WTC11 (cell line): ENCODE results near the gene MYOCOS. TPM values are rescaled to one million over a fixed set of nuclear protein-coding genes. Genes with fewer than 3 reads are reported as not detected.

Experiments
- ATAC-seq: fragments of 200-7000 bp; cut with Tn5 transposase; 2 replicates; pipeline ENCODE4 v1.10.0; 2021; ENCODE audit warnings: mild to moderate bottlenecking, moderate library complexity
- CTCF ChIA-PET: fragments of 300-600 bp; sonication (Branson Sonifier 250); formaldehyde crosslinking; loops from one replicate; lab custom pipeline; 2021; ENCODE audit warnings: antibody characterized with exemption; lab: Charles Lee
- POLR2A ChIA-PET: fragments of 350-600 bp; sonication (Branson Sonifier 250); formaldehyde crosslinking; loops from one replicate; lab custom pipeline; 2021; ENCODE audit warnings: antibody characterized with exemption; lab: Charles Lee
- DNase-seq: peaks from one replicate; pipeline ENCODE4 v3.0.0; 2021; ENCODE audit warnings: low spot score
- H3K27ac Mint-ChIP-seq: 2 replicates; pipeline ENCODE4 v1.8.0; 2021; ENCODE audit warnings: mixed read lengths
- H3K27me3 Mint-ChIP-seq: 2 replicates; pipeline ENCODE4 v1.8.0; 2021; ENCODE audit warnings: low read depth, mild to moderate bottlenecking, moderate library complexity, mixed read lengths
- H3K36me3 Mint-ChIP-seq: 2 replicates; pipeline ENCODE4 v1.8.0; 2021; ENCODE audit warnings: mixed read lengths
- H3K4me1 Mint-ChIP-seq: 2 replicates; pipeline ENCODE4 v1.8.0; 2022; ENCODE audit warnings: mixed read lengths
- H3K4me3 Mint-ChIP-seq: 2 replicates; pipeline ENCODE4 v1.8.0; 2021; ENCODE audit warnings: mild to moderate bottlenecking, moderate library complexity, mixed read lengths
- H3K9me3 Mint-ChIP-seq: 2 replicates; pipeline ENCODE4 v1.8.0; 2021; ENCODE audit warnings: mixed read lengths
- AFF4 ChIP-seq: sonication (generic); formaldehyde crosslinking; IDR thresholded peaks from 2 replicates; pipeline ENCODE4 v1.8.1; 2023; ENCODE audit warnings: mild to moderate bottlenecking, missing genetic modification reagents, borderline replicate concordance
- ATF3 ChIP-seq: sonication (generic); formaldehyde crosslinking; conservative IDR thresholded peaks from 2 replicates; pipeline ENCODE4 v1.8.1; 2022; ENCODE audit warnings: mild to moderate bottlenecking, missing genetic modification reagents
- E2F1 ChIP-seq: sonication (generic); formaldehyde crosslinking; IDR thresholded peaks from 2 replicates; pipeline ENCODE4 v1.8.0; 2022; ENCODE audit warnings: mild to moderate bottlenecking, missing genetic modification reagents
- E2F5 ChIP-seq: sonication (generic); formaldehyde crosslinking; IDR thresholded peaks from 2 replicates; pipeline ENCODE4 v1.8.1; 2022; ENCODE audit warnings: mild to moderate bottlenecking, moderate library complexity, missing genetic modification reagents
- ESRRA ChIP-seq: sonication (generic); formaldehyde crosslinking; IDR thresholded peaks from 2 replicates; pipeline ENCODE4 v1.8.1; 2022; ENCODE audit warnings: mild to moderate bottlenecking, missing genetic modification reagents, borderline replicate concordance
- FOXJ3 ChIP-seq: sonication (generic); formaldehyde crosslinking; IDR thresholded peaks from 2 replicates; pipeline ENCODE4 v1.9.0; 2021; ENCODE audit warnings: missing genetic modification reagents, mild to moderate bottlenecking, borderline replicate concordance
- GTF2I ChIP-seq: fragments of 250-450 bp; sonication (Bioruptor Pico); conservative IDR thresholded peaks from 2 replicates; pipeline ENCODE4 v1.4.0; 2021; ENCODE audit warnings: mild to moderate bottlenecking
- HMGA2 ChIP-seq: fragments of 250-450 bp; sonication (Bioruptor Pico); IDR thresholded peaks from 2 replicates; pipeline ENCODE4 v1.4.0; 2021; ENCODE audit warnings: mild to moderate bottlenecking, moderate library complexity
- NR2C2 ChIP-seq: sonication (generic); formaldehyde crosslinking; IDR thresholded peaks from 2 replicates; pipeline ENCODE4 v1.8.0; 2022; ENCODE audit warnings: mild to moderate bottlenecking, missing genetic modification reagents
- OVOL2 ChIP-seq: fragments of 250-450 bp; sonication (Bioruptor Pico); IDR thresholded peaks from 2 replicates; pipeline ENCODE4 v1.9.0; 2021; ENCODE audit warnings: mild to moderate bottlenecking, borderline replicate concordance
- SMAD4 ChIP-seq: sonication (generic); formaldehyde crosslinking; IDR thresholded peaks from 2 replicates; pipeline ENCODE4 v1.8.0; 2022; ENCODE audit warnings: mild to moderate bottlenecking, missing genetic modification reagents
- ZNF121 ChIP-seq: sonication (generic); formaldehyde crosslinking; IDR thresholded peaks from 2 replicates; pipeline ENCODE4 v1.8.0; 2023; ENCODE audit warnings: missing genetic modification reagents
- ZNF138 ChIP-seq: sonication (generic); formaldehyde crosslinking; conservative IDR thresholded peaks from 2 replicates; pipeline ENCODE4 v1.8.1; 2022; ENCODE audit warnings: mild to moderate bottlenecking, moderate library complexity, missing genetic modification reagents
- ZNF263 ChIP-seq: sonication (generic); formaldehyde crosslinking; IDR thresholded peaks from 2 replicates; pipeline ENCODE4 v1.8.1; 2022; ENCODE audit warnings: low read depth, mild to moderate bottlenecking, moderate library complexity, missing genetic modification reagents
- ZNF416 ChIP-seq: fragments of 250-450 bp; sonication (Bioruptor Pico); IDR thresholded peaks from 2 replicates; pipeline ENCODE4 v1.9.0; 2021; ENCODE audit warnings: mild to moderate bottlenecking, inconsistent platforms
- ZNF423 ChIP-seq: fragments of 250-450 bp; sonication (Bioruptor Pico); IDR thresholded peaks from 2 replicates; pipeline ENCODE4 v2.1.2; 2022; ENCODE audit warnings: mild to moderate bottlenecking, moderate library complexity
- ZNF425 ChIP-seq: fragments of 250-450 bp; sonication (Bioruptor Pico); conservative IDR thresholded peaks from 2 replicates; pipeline ENCODE4 v1.9.0; 2021; ENCODE audit warnings: mild to moderate bottlenecking
- ZNF512 ChIP-seq: sonication (generic); formaldehyde crosslinking; IDR thresholded peaks from 2 replicates; pipeline ENCODE4 v1.8.1; 2022; ENCODE audit warnings: missing genetic modification reagents, borderline replicate concordance
- total RNA-seq: library from RNA; stranded (reverse); gene quantifications from 3 replicates; pipeline ENCODE4 v1.2.3, GENCODE V29; 2021
- TF ChIP-seq, protein P1 (sequence below): fragments of 250-450 bp; sonication (Bioruptor Pico); IDR thresholded peaks from 2 replicates; pipeline ENCODE4 v1.9.0; 2021; ENCODE audit warnings: mild to moderate bottlenecking, borderline replicate concordance
- TF ChIP-seq, protein P2 (sequence below): fragments of 250-450 bp; sonication (Bioruptor Pico); IDR thresholded peaks from 2 replicates; pipeline ENCODE4 v1.9.0; 2021; ENCODE audit warnings: moderate library complexity, mild to moderate bottlenecking, inconsistent platforms, borderline replicate concordance

MYOCOS gene
- total RNA-seq, 1 experiment from 2014 or later: not detected

DNA sequence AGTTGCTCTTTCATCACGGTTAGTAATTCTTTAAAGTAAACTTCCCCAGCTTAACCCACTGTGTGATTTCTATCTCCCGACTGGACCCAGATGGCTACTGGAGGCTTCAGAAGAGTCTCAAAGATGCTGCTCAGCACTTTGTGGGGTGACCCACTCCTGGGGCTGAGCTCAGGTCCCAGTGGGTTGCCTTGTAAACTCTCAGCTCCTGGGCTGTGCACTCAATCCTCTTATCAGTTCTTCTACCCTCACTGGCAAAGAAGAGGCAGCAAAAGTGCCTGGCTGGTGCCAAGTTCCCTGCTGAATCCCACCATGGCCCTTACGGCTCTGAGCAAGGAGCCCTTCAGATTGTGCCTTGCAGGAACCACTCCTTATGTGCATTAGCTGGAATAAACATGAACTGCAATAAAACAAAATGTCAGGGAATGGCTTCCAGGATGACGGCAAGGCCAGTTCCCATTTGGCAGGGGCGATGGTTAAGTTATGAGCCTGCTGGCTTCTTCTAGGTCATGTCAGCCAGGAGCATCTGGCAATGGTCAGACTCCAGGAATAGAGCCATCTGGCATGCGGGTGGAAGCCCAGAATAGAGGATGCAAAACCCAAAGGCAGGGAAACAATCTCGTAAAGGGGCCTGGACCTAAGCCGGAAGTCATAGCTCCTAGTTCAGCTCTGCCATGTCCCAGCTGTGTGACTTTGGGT is 23.7 kb downstream of the MYOCOS start:
- no peak for TF ChIP-seq ZNF512 (CRISPR knock-in tag)
- TF ChIP-seq AFF4: no peak
- no peak for TF ChIP-seq GTF2I
- no peak for TF ChIP-seq ZNF121
- TF ChIP-seq ESRRA (CRISPR knock-in tag): no peak
- TF ChIP-seq ZNF423 (CRISPR knock-in tag): no peak
- no peak for TF ChIP-seq ATF3
- no peak for TF ChIP-seq E2F5 (CRISPR knock-in tag)
- TF ChIP-seq ZNF263: no peak
- TF ChIP-seq ZNF425 (CRISPR knock-in tag): no peak
- TF ChIP-seq HMGA2: no peak
- TF ChIP-seq ZNF138: no peak
- TF ChIP-seq FOXJ3: no peak
- TF ChIP-seq ZNF416 (CRISPR knock-in tag): no peak
- no peak for TF ChIP-seq NR2C2 (CRISPR knock-in tag)
- TF ChIP-seq, protein P1, sequence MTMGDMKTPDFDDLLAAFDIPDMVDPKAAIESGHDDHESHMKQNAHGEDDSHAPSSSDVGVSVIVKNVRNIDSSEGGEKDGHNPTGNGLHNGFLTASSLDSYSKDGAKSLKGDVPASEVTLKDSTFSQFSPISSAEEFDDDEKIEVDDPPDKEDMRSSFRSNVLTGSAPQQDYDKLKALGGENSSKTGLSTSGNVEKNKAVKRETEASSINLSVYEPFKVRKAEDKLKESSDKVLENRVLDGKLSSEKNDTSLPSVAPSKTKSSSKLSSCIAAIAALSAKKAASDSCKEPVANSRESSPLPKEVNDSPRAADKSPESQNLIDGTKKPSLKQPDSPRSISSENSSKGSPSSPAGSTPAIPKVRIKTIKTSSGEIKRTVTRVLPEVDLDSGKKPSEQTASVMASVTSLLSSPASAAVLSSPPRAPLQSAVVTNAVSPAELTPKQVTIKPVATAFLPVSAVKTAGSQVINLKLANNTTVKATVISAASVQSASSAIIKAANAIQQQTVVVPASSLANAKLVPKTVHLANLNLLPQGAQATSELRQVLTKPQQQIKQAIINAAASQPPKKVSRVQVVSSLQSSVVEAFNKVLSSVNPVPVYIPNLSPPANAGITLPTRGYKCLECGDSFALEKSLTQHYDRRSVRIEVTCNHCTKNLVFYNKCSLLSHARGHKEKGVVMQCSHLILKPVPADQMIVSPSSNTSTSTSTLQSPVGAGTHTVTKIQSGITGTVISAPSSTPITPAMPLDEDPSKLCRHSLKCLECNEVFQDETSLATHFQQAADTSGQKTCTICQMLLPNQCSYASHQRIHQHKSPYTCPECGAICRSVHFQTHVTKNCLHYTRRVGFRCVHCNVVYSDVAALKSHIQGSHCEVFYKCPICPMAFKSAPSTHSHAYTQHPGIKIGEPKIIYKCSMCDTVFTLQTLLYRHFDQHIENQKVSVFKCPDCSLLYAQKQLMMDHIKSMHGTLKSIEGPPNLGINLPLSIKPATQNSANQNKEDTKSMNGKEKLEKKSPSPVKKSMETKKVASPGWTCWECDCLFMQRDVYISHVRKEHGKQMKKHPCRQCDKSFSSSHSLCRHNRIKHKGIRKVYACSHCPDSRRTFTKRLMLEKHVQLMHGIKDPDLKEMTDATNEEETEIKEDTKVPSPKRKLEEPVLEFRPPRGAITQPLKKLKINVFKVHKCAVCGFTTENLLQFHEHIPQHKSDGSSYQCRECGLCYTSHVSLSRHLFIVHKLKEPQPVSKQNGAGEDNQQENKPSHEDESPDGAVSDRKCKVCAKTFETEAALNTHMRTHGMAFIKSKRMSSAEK (CRISPR knock-in tag): no peak
- no peak for TF ChIP-seq E2F1 (CRISPR knock-in tag)
- TF ChIP-seq, protein P2, sequence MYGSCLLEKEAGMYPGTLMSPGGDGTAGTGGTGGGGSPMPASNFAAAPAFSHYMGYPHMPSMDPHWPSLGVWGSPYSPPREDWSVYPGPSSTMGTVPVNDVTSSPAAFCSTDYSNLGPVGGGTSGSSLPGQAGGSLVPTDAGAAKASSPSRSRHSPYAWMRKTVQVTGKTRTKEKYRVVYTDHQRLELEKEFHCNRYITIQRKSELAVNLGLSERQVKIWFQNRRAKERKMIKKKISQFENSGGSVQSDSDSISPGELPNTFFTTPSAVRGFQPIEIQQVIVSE (CRISPR knock-in tag): no peak
- TF ChIP-seq SMAD4 (CRISPR knock-in tag): no peak
- TF ChIP-seq OVOL2 (CRISPR knock-in tag): no peak
- no peak overlapping the region for H3K4me3 Mint-ChIP-seq
- H3K9me3 Mint-ChIP-seq: no peaks in the 10 kb centered on the region
- no peaks in the 10 kb centered on the region for H3K36me3 Mint-ChIP-seq
- CTCF ChIA-PET: interaction anchor here (1.0 to 6.9 kb wide), 27 partner anchors 9 to 356 kb away, joined by 3 to 121 read pairs (median 9); partner anchors contain the start of genes DNM3, METTL13, MYOCOS and PRRC2C
- DNase-seq (no peak), ATAC-seq (no peak)
- H3K4me1 Mint-ChIP-seq: peaks cover 31% of the 10 kb centered on the region
- H3K27ac Mint-ChIP-seq: no peak overlapping the region
- no peaks in the 10 kb centered on the region for H3K27me3 Mint-ChIP-seq
- POLR2A ChIA-PET: interaction anchor here (1.4 to 2.2 kb wide), 2 partner anchors 70 to 97 kb away, joined by 3 to 5 read pairs; partner anchors contain the start of gene VAMP4
